GM19239 (cell line): ENCODE data around the gene ANKRD49.
"Not testable (repeated sequence)": the region's sequence is repeated elsewhere in the genome, so short reads cannot be mapped to it uniquely, and the experiment has no call there.

Experiments
- DNase-seq: peaks from one replicate; pipeline ENCODE4 v3.0.0; 2011; ENCODE audit warnings: low spot score; ENCODE audit not compliant: insufficient read length
- FAIRE-seq: peaks from 2 replicates; lab custom pipeline; 2011; peaks lifted over from hg19 to GRCh38; lab: Jason Lieb, UNC

ANKRD49 gene

DNA sequence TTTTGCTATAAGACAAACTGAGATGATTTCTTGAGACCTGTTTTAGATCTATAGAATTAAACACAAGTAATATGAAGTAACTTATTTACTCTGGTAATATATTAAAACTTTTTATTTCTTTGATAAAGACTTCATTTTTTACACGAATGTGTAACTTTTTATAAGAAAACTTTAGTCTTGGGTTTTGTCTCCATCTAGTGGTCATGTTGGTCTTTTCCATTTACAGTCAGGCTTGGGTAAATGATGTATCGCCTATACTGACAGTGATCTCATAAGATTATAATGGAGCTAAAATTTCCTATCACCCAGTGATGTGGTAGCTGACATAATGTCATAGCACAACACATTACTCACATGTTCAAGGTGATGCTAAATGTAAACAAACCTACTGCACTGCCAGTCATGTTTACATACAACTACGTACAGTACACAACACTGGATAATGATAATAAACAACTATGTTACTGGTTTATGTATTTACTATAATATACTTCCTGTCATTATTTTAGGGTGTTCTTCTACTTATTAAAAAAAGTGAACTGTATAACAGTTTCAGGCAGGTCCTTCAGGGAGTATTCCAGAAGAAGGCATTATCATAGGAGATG, 11.0 kb downstream of the ANKRD49 start:
- FAIRE-seq (peak; percentile 72), DNase-seq (no peak)

DNA sequence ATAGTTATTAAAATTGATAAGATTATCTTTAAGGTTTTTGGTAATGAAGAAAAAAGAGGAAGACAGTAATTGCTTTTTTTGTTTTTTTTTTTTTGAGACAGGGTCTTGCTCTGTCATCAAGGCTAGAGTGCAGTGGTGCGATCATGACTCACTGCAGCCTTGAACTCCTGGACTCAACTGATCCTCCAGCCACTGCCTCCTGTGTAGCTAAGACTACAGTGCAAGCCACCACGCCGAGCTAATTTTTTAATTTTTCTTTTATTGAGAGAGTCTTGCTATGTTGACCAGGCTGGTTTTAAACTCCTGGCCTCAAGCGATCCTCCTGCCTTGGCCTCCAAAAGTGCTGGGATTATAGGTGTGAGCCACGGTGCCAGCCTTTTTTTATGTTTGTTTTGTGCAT, 12.7 kb downstream of the ANKRD49 start:
- not testable (repeated sequence) for DNase-seq, FAIRE-seq

DNA sequence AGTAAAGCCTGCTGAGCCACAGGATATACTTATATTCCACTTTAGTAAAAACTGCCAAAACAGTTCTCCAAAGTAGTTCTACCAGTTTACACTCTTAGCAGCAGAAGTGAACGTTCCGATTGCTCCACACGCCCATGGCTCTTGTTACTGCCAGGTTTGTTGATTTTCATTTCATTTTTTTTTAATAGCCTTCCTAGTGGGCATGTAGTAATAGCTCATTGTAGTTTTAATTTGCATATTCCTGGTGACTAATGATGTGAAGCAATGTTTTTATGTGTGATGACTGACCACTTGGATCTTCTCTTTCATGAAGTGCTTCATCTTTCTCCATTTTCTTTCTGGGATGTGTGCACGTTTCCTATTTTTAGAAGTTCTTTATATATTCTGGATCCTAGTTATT, 13.7 kb downstream of the ANKRD49 start:
- no peak for FAIRE-seq
- no peak for DNase-seq

DNA sequence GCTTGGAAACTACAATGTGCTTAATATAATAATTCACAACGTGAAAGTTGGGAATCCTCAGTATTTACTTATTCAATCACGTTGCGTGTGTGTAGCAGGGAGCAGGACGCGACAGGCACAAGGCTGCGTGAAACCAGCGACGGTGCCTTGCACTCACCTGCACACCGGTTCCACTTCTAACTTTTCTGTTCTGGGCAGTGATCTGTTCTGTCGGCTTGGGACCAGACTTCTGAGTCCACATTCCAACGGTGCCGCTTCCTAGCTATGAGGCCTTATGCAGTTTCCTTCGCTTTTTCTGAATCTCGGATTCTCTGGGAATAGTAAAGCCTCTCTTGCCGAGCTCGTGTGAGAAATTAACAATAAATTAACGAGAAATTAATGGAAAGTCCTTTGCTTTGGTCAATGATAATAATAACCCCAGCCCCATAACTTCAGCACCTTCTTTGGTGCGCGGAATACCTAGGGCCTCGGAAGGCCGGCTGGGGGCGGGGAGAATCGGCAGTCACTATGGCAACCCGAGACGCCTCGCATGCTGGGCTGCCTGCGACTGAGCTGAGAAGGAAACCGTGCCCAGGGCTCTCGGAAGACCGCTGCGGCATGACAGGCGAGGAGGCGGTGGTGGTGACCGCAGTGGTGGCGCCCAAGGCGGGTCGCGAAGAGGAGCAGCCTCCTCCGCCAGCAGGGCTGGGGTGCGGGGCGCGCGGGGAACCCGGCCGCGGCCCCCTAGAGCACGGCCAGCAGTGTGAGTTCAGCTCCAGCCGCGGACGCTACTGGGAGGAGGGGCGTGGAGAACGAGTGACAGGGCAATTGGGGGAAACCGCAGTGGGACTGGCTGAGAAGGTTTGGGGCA, 18.4 kb downstream of the ANKRD49 start, which contains the start of gene C11orf97:
TSS of gene C11orf97 (plus strand) at position 530 of the 850 bp plus-strand sequence. CDS start at position 598, 68 bp downstream.
- FAIRE-seq (peak; percentile 90), DNase-seq (peak; percentile 36)

DNA sequence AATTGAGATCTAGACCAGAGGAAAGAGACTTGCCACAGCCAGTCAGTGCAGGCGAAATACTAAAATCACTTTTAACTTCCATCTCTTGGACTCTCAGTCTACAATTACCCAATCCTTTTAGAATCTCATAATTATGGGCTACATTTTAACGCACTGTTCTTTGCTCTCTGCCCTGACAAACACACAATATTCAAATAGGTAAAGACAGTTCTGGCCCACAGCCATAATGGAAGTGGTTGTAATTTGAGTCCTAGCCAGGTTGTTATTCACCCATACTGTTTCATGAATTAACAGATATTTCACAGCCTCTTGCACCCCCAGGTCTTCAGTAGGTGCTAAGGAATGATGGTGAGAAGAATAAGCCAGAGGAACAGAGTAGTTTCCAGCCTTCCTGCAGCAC, 19.3 kb downstream of the ANKRD49 start:
- FAIRE-seq (peak; percentile 67), DNase-seq (no peak)

DNA sequence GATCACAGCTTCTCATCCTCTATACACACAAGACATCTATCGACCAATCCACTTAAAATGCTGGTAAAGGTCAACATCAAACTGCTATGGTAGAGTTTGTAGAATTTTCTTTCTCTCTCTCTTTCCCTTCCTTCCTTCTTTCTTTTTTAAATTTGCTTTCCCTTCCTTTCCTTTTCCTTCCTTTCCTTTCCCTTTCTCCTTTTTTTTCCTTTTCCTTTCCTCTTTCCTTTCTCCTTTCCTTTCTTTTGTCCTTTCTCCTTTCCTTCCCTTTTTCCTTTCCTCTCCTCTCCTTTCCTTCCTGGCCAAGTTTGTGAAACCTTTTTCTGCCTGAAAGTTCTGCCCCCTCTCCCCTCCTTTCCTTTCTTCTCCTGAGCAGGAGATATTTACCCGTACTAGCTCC, 21.6 kb downstream of the ANKRD49 start:
- FAIRE-seq, result no peak

DNA sequence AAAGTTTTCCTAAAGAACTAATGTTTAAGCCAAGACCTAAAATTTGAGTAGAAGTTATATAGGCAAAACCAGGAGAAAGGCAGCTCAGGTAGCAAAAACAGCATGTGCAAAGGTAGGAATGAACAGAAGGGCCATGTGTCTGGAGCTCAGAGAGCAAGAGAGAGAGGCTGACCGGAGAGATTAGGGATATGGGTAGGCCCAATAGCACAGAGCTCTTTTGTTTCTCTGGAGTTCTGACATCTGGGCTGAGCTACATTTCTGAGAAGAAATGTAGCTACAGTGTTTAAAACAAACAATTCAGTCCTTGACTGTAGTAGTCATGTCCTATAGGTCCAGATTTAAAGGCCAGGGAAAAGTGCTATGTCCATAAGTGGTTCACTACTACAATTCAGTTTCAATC, 22.9 kb downstream of the ANKRD49 start:
- DNase-seq (no peak), FAIRE-seq (no peak)

More for the DNA sequence above, 21.6 kb downstream of the ANKRD49 start:
- DNase-seq, result no peak

DNA sequence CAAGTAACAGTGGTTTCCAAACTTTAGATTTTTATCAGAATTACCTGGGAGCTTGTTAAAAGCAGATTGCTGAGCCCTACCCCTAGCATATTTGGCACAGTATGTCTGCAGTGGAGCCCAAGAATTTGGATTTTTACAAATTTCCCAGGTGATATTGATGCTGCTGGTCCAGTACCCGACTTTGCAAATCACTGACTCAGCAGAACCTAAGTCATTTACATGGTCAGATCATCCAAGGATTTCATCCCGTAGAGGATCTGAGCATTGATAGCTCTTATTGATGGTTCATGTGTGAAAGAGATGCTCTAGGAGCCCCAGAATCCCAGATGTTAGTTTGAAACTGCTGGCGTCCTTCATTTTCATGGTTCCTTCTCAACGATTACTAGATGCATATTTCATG, 24.5 kb downstream of the ANKRD49 start:
- DNase-seq (no peak), FAIRE-seq (no peak)

DNA sequence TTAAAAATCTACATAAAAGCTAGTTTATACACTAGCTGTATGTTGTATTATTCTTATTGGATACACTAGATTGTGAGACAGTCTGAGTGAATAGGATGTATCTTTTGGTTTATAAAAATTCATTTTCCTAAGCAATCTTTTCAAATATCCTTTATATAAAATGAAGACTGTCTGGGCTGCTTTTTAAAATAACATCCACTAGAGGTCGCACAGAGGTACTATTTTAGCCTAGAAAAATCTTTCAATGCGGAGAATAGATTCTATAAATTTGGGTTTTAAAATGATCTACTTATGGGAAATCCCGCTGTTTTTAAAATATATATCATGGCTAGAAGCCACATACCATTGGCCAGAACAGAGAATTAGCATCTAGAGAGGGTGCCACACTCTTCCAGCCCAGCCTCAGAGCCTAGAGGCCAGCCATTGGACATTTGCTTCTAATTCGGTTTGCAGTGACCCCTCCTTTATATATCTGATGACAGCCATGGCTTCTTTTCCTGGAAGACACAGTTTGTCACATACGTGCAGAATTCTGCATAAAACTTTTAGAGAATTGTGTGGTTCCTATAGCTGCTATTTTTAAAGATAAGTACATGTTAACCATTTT, 25.8 kb downstream of the ANKRD49 start:
- peak; percentile 64 for FAIRE-seq

DNA sequence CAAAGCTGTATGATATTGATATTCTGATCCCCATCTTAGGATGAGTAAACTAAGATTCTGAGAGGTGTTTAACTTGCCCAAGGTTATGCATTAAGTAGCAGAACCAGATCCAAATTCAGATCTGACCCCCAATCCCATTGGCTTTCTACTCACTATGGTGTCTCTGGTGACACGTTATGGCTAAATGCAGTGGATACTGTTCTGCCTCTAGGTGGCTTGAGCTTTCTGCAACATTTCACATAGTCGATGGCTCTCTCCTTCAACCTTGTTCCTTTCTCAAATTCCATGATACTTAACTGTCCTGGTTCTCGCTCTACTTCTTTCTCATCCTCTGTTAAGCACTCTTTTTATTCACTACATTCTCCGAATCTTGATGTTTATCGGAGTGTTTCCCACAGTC, 27.9 kb downstream of the ANKRD49 start:
- peak; percentile 62 for FAIRE-seq

More for the DNA sequence above, 25.8 kb downstream of the ANKRD49 start:
- no peak for DNase-seq

DNA sequence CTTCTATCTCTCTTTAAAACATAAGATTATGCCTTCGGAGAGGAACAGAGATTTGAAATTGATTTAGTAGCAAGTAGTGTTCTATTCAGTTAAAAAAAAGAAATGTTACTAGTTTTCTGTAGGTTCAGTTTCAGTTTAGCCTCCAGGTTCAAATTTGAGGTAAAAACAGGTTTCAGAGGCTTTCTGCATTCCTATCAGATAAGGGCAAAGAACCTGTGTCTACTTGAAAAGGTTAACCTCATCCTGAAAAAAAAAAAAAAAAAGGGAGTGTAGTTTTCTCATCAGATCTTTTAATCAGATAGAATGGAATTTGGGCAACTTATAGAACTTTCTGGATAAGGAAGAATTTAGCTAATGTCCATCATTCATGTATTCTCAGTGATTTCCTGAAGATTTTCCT, 30.6 kb downstream of the ANKRD49 start:
- DNase-seq (no peak), FAIRE-seq (no peak)

More for the DNA sequence above, 27.9 kb downstream of the ANKRD49 start:
- no peak for DNase-seq

DNA sequence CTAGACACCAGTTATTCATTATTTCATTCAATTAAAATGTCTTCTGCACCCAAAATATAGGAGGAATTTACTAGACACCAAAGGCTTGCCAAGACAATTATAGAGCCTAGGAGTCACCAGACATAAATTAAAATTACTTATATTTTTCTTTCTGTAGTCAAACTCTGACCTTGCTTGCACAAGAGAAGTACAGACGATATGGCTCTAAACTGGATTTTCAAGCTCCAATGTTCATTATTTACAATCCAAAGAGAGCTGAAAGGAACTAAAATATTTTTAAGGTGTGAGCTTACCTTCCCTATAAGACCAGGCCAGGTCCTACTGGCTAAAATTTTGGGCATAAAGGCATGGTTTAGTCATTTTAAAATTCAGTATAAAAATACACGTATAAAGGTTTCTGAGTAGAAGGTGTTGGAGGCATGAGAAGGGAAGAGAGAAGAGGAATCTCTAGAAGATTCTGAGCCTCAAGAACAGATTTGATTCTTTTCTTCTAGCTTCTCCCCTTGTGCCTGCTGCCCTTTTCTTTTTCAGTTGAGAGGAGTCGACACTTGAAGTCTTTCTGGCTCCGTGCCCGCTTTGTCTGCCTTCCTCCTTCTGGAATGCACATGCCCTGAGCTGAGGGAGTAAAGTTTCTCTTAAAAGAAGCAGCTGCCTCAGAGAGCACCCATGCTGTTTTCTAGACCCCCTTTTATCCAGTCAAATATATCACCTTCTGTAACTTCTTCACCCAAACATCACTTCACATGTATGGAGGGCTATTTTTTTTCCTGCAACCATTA, 32.0 kb downstream of the ANKRD49 start:
- no peak for DNase-seq
- FAIRE-seq, result no peak

DNA sequence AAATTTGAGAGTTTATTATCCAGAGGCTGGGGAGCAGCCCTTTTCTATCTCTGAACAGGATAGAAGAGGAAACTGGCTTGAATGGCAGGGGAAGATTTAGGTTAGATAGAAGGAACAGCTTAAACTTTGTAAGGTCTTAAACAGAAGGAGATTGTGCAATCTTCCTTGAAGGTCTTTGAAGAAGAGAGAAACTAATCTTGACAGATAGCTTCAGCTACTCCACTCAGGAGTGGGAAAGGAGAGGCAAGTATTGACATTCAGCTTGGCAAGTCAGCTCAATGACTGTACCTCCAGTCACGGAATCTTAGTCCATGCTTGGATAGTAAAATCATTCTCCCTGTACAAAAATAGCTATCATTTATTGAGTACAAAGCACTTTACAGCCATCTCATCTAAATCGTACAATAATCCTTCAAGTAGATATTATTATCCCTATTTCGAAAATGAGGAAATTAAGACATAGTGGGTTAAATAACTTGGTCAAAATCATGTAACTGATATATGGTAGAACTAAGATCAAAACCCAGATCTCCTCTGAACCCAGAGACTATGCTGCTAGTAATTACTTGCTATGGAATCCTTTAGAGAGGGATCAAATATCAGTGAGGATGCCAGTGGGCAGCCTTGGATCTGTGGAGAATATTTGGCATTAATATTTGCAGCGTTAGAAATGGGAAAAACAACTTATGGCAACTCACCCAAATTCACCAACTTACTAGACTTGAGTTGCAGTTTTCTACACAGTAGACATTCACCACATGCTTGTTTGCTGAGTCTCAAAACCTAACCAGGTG, 33.1 kb downstream of the ANKRD49 start:
- FAIRE-seq, result peak; percentile 14
- no peak for DNase-seq

DNA sequence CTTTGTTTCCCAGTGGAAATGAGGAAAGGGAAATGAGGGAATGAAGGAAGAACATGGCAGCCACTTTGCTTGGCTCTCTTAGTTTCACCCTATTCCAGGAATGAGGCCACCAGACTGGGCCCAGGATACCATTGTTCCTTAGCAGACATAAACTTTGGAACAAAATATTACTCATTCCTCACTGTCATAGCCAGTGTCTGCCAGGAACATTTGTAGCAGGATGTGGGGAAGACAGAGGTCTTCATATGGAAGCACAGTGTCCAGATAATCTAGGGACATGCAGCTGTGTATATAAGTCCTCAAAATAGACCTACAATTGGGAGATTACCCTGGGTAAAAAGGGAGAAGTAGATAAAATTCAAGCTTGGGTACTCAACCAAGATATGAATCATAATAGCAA, 34.8 kb downstream of the ANKRD49 start:
- FAIRE-seq (no peak), DNase-seq (no peak)

DNA sequence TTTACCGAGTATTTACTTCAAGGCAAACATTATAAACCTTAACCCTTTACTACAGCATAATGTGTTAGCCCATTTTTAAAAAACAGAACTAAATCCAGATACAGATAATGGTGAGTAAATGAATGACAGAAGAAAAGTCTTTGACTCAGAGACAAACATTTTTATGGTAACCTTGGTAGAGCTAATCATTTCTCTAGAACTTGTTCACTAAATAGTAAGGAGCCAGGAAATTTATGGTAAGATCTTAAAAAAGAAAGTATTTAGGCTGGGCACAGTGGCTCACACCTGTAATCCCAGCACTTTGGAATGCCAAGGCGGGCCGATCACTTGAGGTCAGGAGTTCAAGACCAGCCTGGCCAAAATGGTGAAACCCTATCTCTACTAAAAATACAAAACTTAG, 38.4 kb downstream of the ANKRD49 start:
- no peak for FAIRE-seq
- DNase-seq, result no peak

DNA sequence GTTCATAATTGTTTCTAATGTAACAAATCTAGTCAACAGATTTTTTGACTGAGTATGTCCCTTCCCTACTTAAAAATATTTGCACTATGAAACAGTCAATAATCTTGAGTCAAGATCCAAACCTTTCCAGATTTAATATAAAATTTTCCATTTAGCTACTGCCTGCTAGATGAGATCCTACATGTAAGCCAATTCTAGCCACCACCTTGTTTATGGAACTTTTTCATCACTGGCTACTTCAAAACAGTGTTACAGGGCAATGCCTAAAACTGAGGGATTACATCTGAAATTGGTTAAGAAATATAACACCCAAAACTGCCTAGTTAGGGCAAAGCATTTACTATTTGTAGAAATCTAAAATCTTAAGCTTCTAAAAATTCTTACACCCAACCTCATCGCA, 39.4 kb downstream of the ANKRD49 start:
- peak; percentile 11 for FAIRE-seq
- DNase-seq, result no peak

DNA sequence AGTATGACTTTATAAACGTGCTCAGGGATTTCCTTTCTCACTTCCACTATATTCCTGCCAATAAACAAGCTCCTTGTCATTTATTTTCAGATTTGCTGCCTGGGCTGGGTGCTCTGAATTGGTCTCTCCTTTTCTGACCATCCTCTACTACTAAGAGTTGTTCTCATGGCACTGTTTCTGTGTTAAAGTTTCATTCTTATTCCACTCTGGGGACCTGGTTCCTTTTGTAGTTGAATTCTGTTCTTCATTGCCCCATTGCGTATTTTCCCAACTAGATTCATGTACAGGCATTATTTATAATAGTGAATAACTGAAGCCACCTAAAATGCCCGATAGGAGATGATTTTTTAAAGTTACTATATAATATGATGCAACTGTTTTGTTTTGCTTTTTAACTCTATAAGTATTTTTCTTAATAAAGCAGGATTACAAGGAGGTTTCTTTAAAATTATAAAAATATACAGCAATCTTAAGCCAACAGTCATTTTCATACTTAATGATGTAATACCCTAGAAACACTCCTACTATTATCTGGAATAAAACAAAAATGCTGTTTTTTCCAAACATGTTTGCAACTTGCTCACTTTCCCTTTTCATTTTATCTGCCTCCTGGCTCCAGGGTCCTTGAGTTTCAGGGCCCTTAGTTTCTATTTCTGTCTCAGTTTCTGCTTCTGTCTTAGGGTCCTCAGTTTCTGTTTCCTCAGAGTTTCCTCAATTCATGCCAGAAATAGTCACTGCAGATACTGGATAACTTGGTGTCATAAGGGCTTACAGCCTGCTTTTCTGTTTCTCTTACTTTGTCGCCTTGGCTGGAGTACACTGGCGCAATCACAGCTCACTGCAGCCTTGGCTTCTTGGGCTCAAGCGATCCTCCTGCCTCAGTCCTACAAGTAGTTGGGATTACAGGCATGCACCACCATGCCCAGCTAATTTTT, 40.2 kb downstream of the ANKRD49 start:
- peak; percentile 70 for FAIRE-seq
- DNase-seq, result no peak

DNA sequence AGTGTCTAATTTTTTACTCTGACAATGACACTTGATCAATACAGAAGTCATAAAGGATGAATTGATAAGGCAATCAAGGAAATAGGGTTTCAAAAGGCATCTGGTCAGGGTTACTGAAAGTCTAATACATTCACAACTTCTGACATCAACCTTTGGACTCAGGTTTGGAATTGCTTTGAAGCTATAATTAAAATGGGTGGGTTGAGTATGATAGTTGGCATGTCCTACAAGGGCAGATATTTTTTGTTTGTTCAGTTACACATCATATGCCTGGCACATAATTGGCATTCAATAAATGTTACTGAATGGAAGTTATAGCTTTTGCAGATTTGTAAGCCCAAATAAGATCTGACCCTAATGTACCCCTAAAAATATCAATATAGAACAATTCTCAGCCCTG, 42.6 kb downstream of the ANKRD49 start:
- DNase-seq (no peak), FAIRE-seq (peak; percentile 53)
